Transverse colon (tissue), 4 donors: ENCODE measurements around the gene LATS2. TPM values are rescaled to one million over a fixed set of nuclear protein-coding genes. Genes with fewer than 3 reads are reported as not detected.

ENCODE experiments used
- DNase-seq: peaks from one replicate; pipeline ENCODE4 v3.0.0-alpha.2; 2019
- H3K27ac ChIP-seq, 4 donors: fragments of 200-600 bp; sonication (generic); 2 replicates each; pipeline ENCODE4 v1.5.1; 2016 to 2018; ENCODE audit warnings: inconsistent platforms in 4 of 4
- H3K27me3 ChIP-seq: fragments of 200-600 bp; sonication (generic); 2 replicates; pipeline ENCODE4 v1.5.1; 2017; ENCODE audit warnings: inconsistent platforms
- H3K36me3 ChIP-seq, 4 donors: fragments of 200-600 bp; sonication (generic); 2 replicates each; pipeline ENCODE4 v1.5.1; 2017 to 2019; ENCODE audit warnings: inconsistent platforms in 4 of 4
- H3K4me1 ChIP-seq, 4 donors: fragments of 200-600 bp; sonication (generic); 2 replicates each; pipeline ENCODE4 v1.5.1; 2017 to 2020; ENCODE audit warnings: inconsistent platforms in 4 of 4
- H3K4me3 ChIP-seq, 4 donors: fragments of 200-600 bp; sonication (generic); 1 replicate in 1 of 4; 2 replicates in 3 of 4; pipeline versions ENCODE4 v1.5.1 to v1.6.1; 2017 to 2019; ENCODE audit warnings: inconsistent platforms in 4 of 4
- H3K9me3 ChIP-seq, 2 donors: fragments of 200-600 bp; sonication (generic); 2 replicates each; pipeline ENCODE4 v1.5.1; 2017 to 2019; ENCODE audit warnings: inconsistent platforms in 2 of 2
- EP300 ChIP-seq: sonication (generic); formaldehyde crosslinking; IDR thresholded peaks from one replicate; pipeline ENCODE4 v1.6.1; 2017; ENCODE audit warnings: antibody characterized with exemption, low read depth
- POLR2A ChIP-seq: fragments of 450-650 bp; IDR thresholded peaks from one replicate; pipeline ENCODE4 v1.6.1; 2016; ENCODE audit warnings: antibody characterized with exemption, mild to moderate bottlenecking, moderate library complexity
- POLR2AphosphoS5 ChIP-seq, 3 donors: sonication (generic); formaldehyde crosslinking; IDR thresholded peaks; one replicate each; pipeline ENCODE4 v1.6.1; 2016; ENCODE audit warnings: antibody characterized with exemption in 3 of 3
- WGBS, 2 donors: methylation state at CpG; one replicate each; pipeline ENCODE4 v1.1.5; 2018; ENCODE audit warnings: low coverage in 1 of 2; 5-methylcytosine and 5-hydroxymethylcytosine counted together
- in situ Hi-C, 4 donors: fragments of 200-750 bp; cut with MboI; loops; one replicate each; pipeline versions ENCODE4 v1.15.0 to v1.15.1; 2017; ENCODE audit warnings: low sequenced_read_pairs in 3 of 4, low pct_ligation_motif_present in 1 of 4, low pct_unique_long_range_greater_than_20kb in 1 of 4
- intact Hi-C: fragments of 100-400 bp; cut with DNase I; formaldehyde crosslinking; loops from one replicate; pipeline ENCODE4 v1.15.1; 2023; ENCODE audit warnings: low total_unique reads
- total RNA-seq, 4 donors: library from RNA; depleted of rRNA; stranded (reverse); fragments of >200 nt; gene quantifications; one replicate each; pipeline ENCODE4 v1.1.0, GENCODE V29; 2016
- TF ChIP-seq, protein P1 (sequence below), 5 experiments: fragments of 200-600 bp in 3 of 5; fragments of 450-650 bp in 2 of 5; sonication (generic) in 3 of 5; IDR thresholded peaks; 1 replicate in 2 of 5; 2 replicates in 3 of 5; pipeline ENCODE4 v1.5.1; 2016 to 2017; ENCODE audit warnings: antibody characterized with exemption in 5 of 5, inconsistent platforms in 3 of 5, mild to moderate bottlenecking in 2 of 5, moderate library complexity in 1 of 5

Gene LATS2
- total RNA-seq, 4 donors from 2014 or later = 8.9 to 15.7 (median 12.5) TPM

DNA sequence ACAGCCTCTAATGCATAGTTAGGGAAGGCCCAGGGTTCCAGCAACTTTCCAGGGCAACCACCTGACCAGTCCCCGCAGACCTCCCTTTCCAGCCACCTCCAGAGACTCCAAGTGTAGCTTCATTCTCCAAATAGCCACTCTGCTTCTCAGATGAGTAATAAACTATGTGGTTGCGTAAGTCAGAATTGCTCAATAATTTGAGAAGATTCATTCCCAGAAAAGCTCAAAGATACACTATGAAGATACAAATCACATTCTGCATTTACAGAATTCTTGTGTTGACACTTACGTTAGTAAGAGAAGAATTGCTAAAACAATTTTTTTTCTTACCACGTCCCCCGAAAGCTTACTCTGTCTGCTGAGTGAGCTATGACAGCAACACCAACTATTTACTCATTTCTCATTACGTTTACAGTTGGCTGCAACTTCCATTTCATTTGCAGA, 8.2 kb upstream of the LATS2 start:
- DNase-seq = no peak
- Histone ChIP-seq H3K4me1 (peaks cover 0 to 2% (median under 1%) of the 10 kb centered on the region in 4 donors), H3K27me3 (peaks cover 5% of the 10 kb centered on the region), H3K27ac (peak overlapping the region; percentile 46 to 77 (median 66)), H3K9me3 (no peaks in the 10 kb centered on the region), H3K36me3 (no peaks in the 10 kb centered on the region), H3K4me3 (no peak overlapping the region)
- TF ChIP-seq, protein P1, sequence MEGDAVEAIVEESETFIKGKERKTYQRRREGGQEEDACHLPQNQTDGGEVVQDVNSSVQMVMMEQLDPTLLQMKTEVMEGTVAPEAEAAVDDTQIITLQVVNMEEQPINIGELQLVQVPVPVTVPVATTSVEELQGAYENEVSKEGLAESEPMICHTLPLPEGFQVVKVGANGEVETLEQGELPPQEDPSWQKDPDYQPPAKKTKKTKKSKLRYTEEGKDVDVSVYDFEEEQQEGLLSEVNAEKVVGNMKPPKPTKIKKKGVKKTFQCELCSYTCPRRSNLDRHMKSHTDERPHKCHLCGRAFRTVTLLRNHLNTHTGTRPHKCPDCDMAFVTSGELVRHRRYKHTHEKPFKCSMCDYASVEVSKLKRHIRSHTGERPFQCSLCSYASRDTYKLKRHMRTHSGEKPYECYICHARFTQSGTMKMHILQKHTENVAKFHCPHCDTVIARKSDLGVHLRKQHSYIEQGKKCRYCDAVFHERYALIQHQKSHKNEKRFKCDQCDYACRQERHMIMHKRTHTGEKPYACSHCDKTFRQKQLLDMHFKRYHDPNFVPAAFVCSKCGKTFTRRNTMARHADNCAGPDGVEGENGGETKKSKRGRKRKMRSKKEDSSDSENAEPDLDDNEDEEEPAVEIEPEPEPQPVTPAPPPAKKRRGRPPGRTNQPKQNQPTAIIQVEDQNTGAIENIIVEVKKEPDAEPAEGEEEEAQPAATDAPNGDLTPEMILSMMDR (IDR thresholded peaks at IDR 0.05) = no peak
- TF ChIP-seq EP300 (peak; percentile 60), POLR2AphosphoS5 (IDR thresholded peaks at IDR 0.05) (peak; percentile 69 to 82 (median 76))
- in situ Hi-C loops (no loop called here), intact Hi-C loops (loop anchor here (10.0 kb wide), 1 partner anchor 125 kb away; no protein-coding TSS in a partner anchor)
- 52 to 59% methylated on average over 6 of the region's 6 CpGs for WGBS, 2 donors

- H3K27me3 ChIP-seq = no peaks in the 10 kb centered on the region
- in situ Hi-C loops (no loop called here), intact Hi-C loops (loop anchor here (10.0 kb wide), 1 partner anchor 123 kb away; no protein-coding TSS in a partner anchor)
- no peaks in the 10 kb centered on the region for H3K4me1 ChIP-seq
- no peak overlapping the region for H3K27ac ChIP-seq
- no peaks in the 10 kb centered on the region for H3K36me3 ChIP-seq
- 71 to 79% methylated on average over 2 to 4 of the region's 4 CpGs for WGBS, 2 donors
- no peaks in the 10 kb centered on the region for H3K9me3 ChIP-seq
- TF ChIP-seq, protein P1 (IDR thresholded peaks at IDR 0.05) = no peak
- TF ChIP-seq POLR2A (no peak), EP300 (no peak)
- no peak for DNase-seq
- no peak overlapping the region for H3K4me3 ChIP-seq
These were observed 6.5 kb upstream of the LATS2 start for GRCh38 chr13:21067848-21068247.

GRCh38 chr13:21066946-21067345, 5.6 kb upstream of the LATS2 start:
- intact Hi-C loops (loop anchor here (10.0 kb wide), 1 partner anchor 122 kb away; no protein-coding TSS in a partner anchor), in situ Hi-C loops (no loop called here)
- H3K4me3 ChIP-seq = no peak overlapping the region
- peaks cover 0 to under 1% (median 0%) of the 10 kb centered on the region in 4 donors for H3K4me1 ChIP-seq
- DNase-seq = no peak
- no peak overlapping the region for H3K27ac ChIP-seq
- no peaks in the 10 kb centered on the region for H3K9me3 ChIP-seq
- H3K36me3 ChIP-seq = no peaks in the 10 kb centered on the region
- no peaks in the 10 kb centered on the region for H3K27me3 ChIP-seq
- no peak for TF ChIP-seq POLR2A
- TF ChIP-seq, protein P1 (IDR thresholded peaks at IDR 0.05) = no peak
- no peak for TF ChIP-seq POLR2AphosphoS5 (IDR thresholded peaks at IDR 0.05)
- TF ChIP-seq EP300 = no peak
- 90 to 100% methylated on average over 1 to 4 of the region's 4 CpGs for WGBS, 2 donors

GRCh38 chr13:21065686-21066085, 4.3 kb upstream of the LATS2 start:
- Histone ChIP-seq H3K4me1 (peaks cover 0 to 5% (median 0%) of the 10 kb centered on the region in 4 donors), H3K4me3 (no peak overlapping the region), H3K27me3 (no peaks in the 10 kb centered on the region), H3K36me3 (no peaks in the 10 kb centered on the region), H3K9me3 (no peaks in the 10 kb centered on the region), H3K27ac (no peak overlapping the region)
- 60 to 81% methylated on average over 1 to 2 of the region's 2 CpGs for WGBS, 2 donors
- DNase-seq = no peak
- TF ChIP-seq EP300 (no peak), POLR2A (no peak)
- TF ChIP-seq, protein P1 (IDR thresholded peaks at IDR 0.05) = no peak
- intact Hi-C loops = loop anchor here (10.0 kb wide), 1 partner anchor 121 kb away; no protein-coding TSS in a partner anchor
- in situ Hi-C loops = no loop called here
